GM18858 (cell line): ENCODE results near the gene NACC2.

Experiments used
- ATAC-seq: cut with Tn5 transposase; IDR thresholded peaks from one replicate; pipeline ENCODE4 v1.9.1; 2021; ENCODE audit not compliant: unreplicated experiment

Gene NACC2

GRCh38 chr9:136014924-136015633, 80.0 kb downstream of the NACC2 start:
- no peak for ATAC-seq

GRCh38 chr9:136014147-136014923, 80.8 kb downstream of the NACC2 start:
- no peak for ATAC-seq

- no peak for ATAC-seq
Observed at GRCh38 chr9:136013524-136014034, 81.5 kb downstream of the NACC2 start.

- no peak for ATAC-seq
Observed at GRCh38 chr9:136013116-136013515, 82.0 kb downstream of the NACC2 start.

- no peak for ATAC-seq
Observed at GRCh38 chr9:136012651-136013050, 82.4 kb downstream of the NACC2 start.

- ATAC-seq = no peak
Observed at GRCh38 chr9:136011703-136012496, 83.2 kb downstream of the NACC2 start.

- ATAC-seq = no peak
Observed at GRCh38 chr9:136011376-136011702, 83.8 kb downstream of the NACC2 start.

- ATAC-seq = no peak
Observed at GRCh38 chr9:136010615-136011361, 84.3 kb downstream of the NACC2 start.

- no peak for ATAC-seq
Observed at GRCh38 chr9:136010176-136010575, 84.9 kb downstream of the NACC2 start.

GRCh38 chr9:136009516-136009915, 85.6 kb downstream of the NACC2 start:
- no peak for ATAC-seq

GRCh38 chr9:136008693-136008997, 86.4 kb downstream of the NACC2 start:
- ATAC-seq = no peak

- ATAC-seq = no peak
Observed at GRCh38 chr9:136007934-136008692, 87.0 kb downstream of the NACC2 start.

- no peak for ATAC-seq
Observed at GRCh38 chr9:136007276-136007933, 87.7 kb downstream of the NACC2 start.

- ATAC-seq = no peak
Observed at GRCh38 chr9:136006169-136006568, 88.9 kb downstream of the NACC2 start.

- no peak for ATAC-seq
Observed at GRCh38 chr9:136004712-136005111, 90.4 kb downstream of the NACC2 start.

GRCh38 chr9:136004219-136004618, 90.9 kb downstream of the NACC2 start:
- no peak for ATAC-seq

GRCh38 chr9:136003411-136004218, 91.5 kb downstream of the NACC2 start:
- no peak for ATAC-seq

- ATAC-seq = no peak
Observed at GRCh38 chr9:136002881-136003280, 92.2 kb downstream of the NACC2 start.

GRCh38 chr9:136002215-136002614, 92.9 kb downstream of the NACC2 start:
- ATAC-seq = no peak
